DOHH2 (cell line): ENCODE measurements around the gene MGLL.
"Not testable (repeated sequence)": the region's sequence is repeated elsewhere in the genome, so short reads cannot be mapped to it uniquely, and the experiment has no call there.

ENCODE experiments used
- H3F3A ChIP-seq: fragments of 200-600 bp; sonication (generic), shearing (Covaris generic); 2 replicates; pipeline ENCODE4 v1.6.0; 2016; ENCODE audit warnings: antibody characterized with exemption, mild to moderate bottlenecking; ENCODE audit not compliant: control insufficient read depth, insufficient read depth
- H3K27ac ChIP-seq: fragments of 200-600 bp; sonication (generic); 2 replicates; pipeline ENCODE4 v1.5.1; 2014; ENCODE audit warnings: low read depth, mild to moderate bottlenecking, low read length, moderate library complexity
- H3K27me3 ChIP-seq: fragments of 200-600 bp; sonication (generic); 2 replicates; pipeline ENCODE4 v1.6.1; 2014; ENCODE audit warnings: mild to moderate bottlenecking, low read length, mixed read lengths; ENCODE audit not compliant: control insufficient read depth
- H3K36me3 ChIP-seq: fragments of 200-600 bp; sonication (generic); 2 replicates; pipeline ENCODE4 v1.6.1; 2014; ENCODE audit warnings: mild to moderate bottlenecking, low read length, moderate library complexity, mixed read lengths; ENCODE audit not compliant: control insufficient read depth
- H3K4me1 ChIP-seq: fragments of 200-600 bp; sonication (generic); 2 replicates; pipeline ENCODE4 v1.6.1; 2014; ENCODE audit warnings: mild to moderate bottlenecking, low read length, mixed read lengths; ENCODE audit not compliant: control insufficient read depth
- H3K4me2 ChIP-seq: fragments of 200-600 bp; sonication (generic); 2 replicates; pipeline ENCODE4 v1.6.0; 2014; ENCODE audit warnings: mild to moderate bottlenecking, low read length, moderate library complexity
- H3K4me3 ChIP-seq: fragments of 200-600 bp; sonication (generic); 2 replicates; pipeline ENCODE4 v1.5.1; 2014; ENCODE audit warnings: mild to moderate bottlenecking, low read length, mixed read lengths
- H3K79me2 ChIP-seq: fragments of 200-600 bp; sonication (generic); 2 replicates; pipeline ENCODE4 v1.6.1; 2014; ENCODE audit warnings: mild to moderate bottlenecking, low read length, mixed read lengths; ENCODE audit not compliant: control insufficient read depth
- H3K9me2 ChIP-seq: fragments of 200-600 bp; sonication (generic); replicated peaks from 2 replicates; pipeline ENCODE4 v1.6.1; 2014; ENCODE audit warnings: mild to moderate bottlenecking, low read length, mixed read lengths; ENCODE audit not compliant: control insufficient read depth
- H3K9me3 ChIP-seq: fragments of 200-600 bp; sonication (generic); 2 replicates; pipeline ENCODE4 v1.6.1; 2014; ENCODE audit warnings: antibody characterized with exemption, low read length, mixed read lengths; ENCODE audit not compliant: control insufficient read depth, insufficient read depth
- H4K20me1 ChIP-seq: fragments of 200-600 bp; sonication (generic); 2 replicates; pipeline ENCODE4 v1.6.0; 2014; ENCODE audit warnings: low read depth, mild to moderate bottlenecking, antibody characterized with exemption, low read length, moderate library complexity; ENCODE audit not compliant: control insufficient read depth, insufficient read depth
- CTCF ChIP-seq: fragments of 200-600 bp; sonication (generic); IDR thresholded peaks from one replicate; pipeline ENCODE4 v1.5.1; 2014; ENCODE audit warnings: antibody characterized with exemption, mild to moderate bottlenecking, low read depth, low read length; ENCODE audit not compliant: poor library complexity, severe bottlenecking
- EZH2phosphoT487 ChIP-seq: fragments of 200-600 bp; sonication (generic); IDR thresholded peaks from 2 replicates; pipeline ENCODE4 v1.6.1; 2017; ENCODE audit warnings: borderline replicate concordance, mild to moderate bottlenecking, antibody characterized with exemption, low read length, moderate library complexity, mixed read lengths

MGLL gene

GRCh38 chr3:127685708-127686511 lies 136.4 kb downstream of the MGLL start:
- Histone ChIP-seq H3F3A (peaks cover 5% of the 10 kb centered on the region), H3K27me3 (no peaks in the 10 kb centered on the region), H3K9me2 (no peaks in the 10 kb centered on the region), H3K27ac (no peak overlapping the region), H3K4me1 (peaks cover 44% of the 10 kb centered on the region), H3K9me3 (peaks cover 8% of the 10 kb centered on the region; the same call in 1 of the 2 replicates), H3K36me3 (no peaks in the 10 kb centered on the region), H3K4me2 (no peak overlapping the region), H3K4me3 (no peak overlapping the region), H4K20me1 (no peaks in the 10 kb centered on the region), H3K79me2 (no peaks in the 10 kb centered on the region)
- TF ChIP-seq EZH2phosphoT487 (no peak), CTCF (no peak)

DNA sequence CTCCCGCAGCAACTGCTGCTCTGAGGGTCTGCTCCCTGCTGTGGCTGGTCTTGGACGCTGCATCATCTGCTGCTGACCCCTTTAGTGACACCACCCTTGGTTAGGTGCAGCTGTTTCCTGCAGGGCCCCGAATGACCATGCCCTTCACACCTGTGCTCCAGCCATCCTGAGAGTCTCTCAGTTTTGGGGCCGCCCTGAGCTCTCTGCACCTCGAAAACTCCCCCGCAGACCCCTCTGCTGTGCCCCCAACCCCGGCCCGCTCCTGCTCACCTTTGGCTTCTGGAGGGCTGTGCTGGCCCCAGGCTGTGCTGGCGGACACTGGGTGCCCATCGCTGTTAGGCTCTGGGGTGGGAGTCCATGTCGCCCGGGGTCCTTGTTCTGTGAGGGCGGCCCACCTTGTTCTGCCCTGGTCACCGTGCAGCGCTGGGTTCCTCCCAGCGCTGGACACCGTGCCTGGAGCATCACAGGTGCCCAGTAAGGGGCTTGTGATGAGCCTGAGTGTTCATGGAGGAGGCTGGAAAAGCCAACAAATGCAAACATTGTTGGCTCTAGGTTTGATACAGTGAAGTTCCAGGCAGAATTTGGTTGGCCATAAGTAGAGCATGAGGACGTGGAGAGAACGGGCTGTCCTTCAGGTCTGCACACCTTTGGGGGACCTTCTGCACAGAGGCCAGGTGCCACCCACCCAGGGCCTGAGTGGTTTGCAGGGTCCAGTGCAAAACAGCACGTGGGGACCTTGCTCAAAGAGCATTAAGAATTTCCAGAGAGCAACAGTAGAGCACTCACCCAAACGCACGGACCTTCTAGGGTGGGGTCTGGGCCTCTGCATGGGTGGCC lies 137.2 kb downstream of the MGLL start:
- Histone ChIP-seq H4K20me1 (no peaks in the 10 kb centered on the region), H3K4me2 (no peak overlapping the region), H3F3A (peaks cover 5% of the 10 kb centered on the region), H3K79me2 (no peaks in the 10 kb centered on the region), H3K27ac (no peak overlapping the region), H3K9me2 (no peaks in the 10 kb centered on the region), H3K4me1 (peaks cover 47% of the 10 kb centered on the region), H3K27me3 (no peaks in the 10 kb centered on the region), H3K9me3 (peaks cover 8% of the 10 kb centered on the region; the same call in 1 of the 2 replicates), H3K4me3 (no peak overlapping the region), H3K36me3 (no peaks in the 10 kb centered on the region)
- TF ChIP-seq EZH2phosphoT487 (no peak), CTCF (no peak)

GRCh38 chr3:127682561-127682960 lies 139.8 kb downstream of the MGLL start:
- peak overlapping the region; percentile 36 for H3K4me2 ChIP-seq
- H3K27me3 ChIP-seq, result no peaks in the 10 kb centered on the region
- peaks cover 57% of the 10 kb centered on the region for H3K4me1 ChIP-seq
- TF ChIP-seq EZH2phosphoT487 (no peak), CTCF (no peak)
- H3F3A ChIP-seq, result peaks cover 5% of the 10 kb centered on the region
- no peaks in the 10 kb centered on the region for H3K9me2 ChIP-seq
- no peaks in the 10 kb centered on the region for H3K79me2 ChIP-seq
- no peak overlapping the region for H3K27ac ChIP-seq
- no peaks in the 10 kb centered on the region for H3K36me3 ChIP-seq
- no peak overlapping the region for H3K4me3 ChIP-seq
- no peaks in the 10 kb centered on the region for H4K20me1 ChIP-seq
- H3K9me3 ChIP-seq, result peaks cover 7% of the 10 kb centered on the region; the same call in 1 of the 2 replicates

GRCh38 chr3:127682175-127682554 lies 140.2 kb downstream of the MGLL start:
- H3K79me2 ChIP-seq, H3K9me2 ChIP-seq, H3K9me3 ChIP-seq, H3F3A ChIP-seq, H3K27me3 ChIP-seq, H3K36me3 ChIP-seq, H3K4me3 ChIP-seq, H4K20me1 ChIP-seq, H3K27ac ChIP-seq: not testable (repeated sequence)
- Histone ChIP-seq H3K4me1 (peaks cover 57% of the 10 kb centered on the region), H3K4me2 (peak overlapping the region; percentile 36)
